ENCODE measurements around the gene MBD6.
A peak's percentile ranks its signal among the peaks of the same experiment; 100 is the strongest.
"Not testable (repeated sequence)": the region's sequence is repeated elsewhere in the genome, so short reads cannot be mapped to it uniquely, and the experiment has no call there.

Gene MBD6

DNA sequence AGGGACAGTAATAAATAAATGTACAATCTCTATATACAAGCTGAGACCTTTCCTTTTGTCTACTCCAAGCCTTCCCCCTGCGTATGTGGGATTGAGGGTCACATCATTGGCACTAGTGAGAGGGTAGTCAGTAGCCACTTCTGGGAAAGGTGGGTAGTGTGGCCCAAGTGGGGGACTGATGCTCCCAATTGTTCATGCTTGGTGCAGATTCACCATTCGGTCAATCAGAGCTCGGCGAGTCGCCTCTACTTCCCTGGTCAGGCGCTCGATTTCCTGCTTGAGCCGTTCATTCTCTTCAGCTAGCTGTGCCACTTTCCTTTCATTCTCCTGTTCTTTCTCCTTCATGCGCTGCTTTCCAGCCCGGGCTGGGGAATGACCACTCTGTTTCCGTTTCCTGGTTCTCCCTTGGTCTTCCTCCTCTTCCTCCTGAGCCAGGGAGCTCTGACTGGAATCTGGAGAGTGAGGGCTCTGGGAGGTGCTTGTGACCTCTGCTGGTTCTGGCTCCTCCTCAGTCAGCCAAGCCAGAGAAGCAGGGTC, 5.9 kb upstream of the MBD6 start:
- no peak for DNase-seq

DNA sequence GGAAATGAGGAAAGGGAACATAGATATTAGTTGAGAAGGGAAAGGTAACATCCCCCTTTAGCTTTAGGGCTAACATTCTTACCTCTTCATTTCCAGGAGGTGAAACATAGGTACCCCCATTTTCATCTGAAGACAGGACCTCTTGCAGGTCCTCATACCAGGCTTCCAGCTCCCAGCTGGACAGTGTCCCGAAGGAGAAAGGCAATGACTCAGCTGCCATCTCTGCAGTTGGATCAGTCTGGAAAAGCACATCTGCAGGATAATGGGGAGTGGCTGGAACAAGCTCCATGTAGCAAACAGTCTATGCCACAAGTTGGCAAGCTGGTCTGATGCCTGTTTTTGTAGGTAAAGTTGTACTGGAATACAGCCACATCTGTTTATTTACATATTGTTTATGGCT, 5.4 kb upstream of the MBD6 start:
- DNase-seq, result no peak

DNA sequence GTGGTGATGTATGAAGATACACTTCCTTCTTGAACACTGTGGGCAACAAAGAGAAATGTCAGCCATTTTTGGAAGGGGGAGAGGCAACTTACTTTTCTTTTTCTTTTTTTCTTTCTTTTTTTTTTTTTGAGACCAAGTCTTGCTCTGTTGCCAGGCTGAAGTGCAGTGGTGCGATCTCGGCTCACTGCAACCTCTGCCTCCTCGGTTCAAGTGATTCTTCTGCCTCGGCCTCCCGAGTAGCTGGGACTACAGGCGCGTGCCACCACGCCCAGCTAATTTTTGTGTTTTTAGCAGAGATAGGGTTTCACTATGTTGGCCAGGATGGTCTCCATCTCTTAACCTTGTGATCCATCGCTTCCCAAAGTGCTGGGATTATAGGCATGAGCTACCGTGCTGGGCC, 4.9 kb upstream of the MBD6 start:
- not testable (repeated sequence) for DNase-seq

DNA sequence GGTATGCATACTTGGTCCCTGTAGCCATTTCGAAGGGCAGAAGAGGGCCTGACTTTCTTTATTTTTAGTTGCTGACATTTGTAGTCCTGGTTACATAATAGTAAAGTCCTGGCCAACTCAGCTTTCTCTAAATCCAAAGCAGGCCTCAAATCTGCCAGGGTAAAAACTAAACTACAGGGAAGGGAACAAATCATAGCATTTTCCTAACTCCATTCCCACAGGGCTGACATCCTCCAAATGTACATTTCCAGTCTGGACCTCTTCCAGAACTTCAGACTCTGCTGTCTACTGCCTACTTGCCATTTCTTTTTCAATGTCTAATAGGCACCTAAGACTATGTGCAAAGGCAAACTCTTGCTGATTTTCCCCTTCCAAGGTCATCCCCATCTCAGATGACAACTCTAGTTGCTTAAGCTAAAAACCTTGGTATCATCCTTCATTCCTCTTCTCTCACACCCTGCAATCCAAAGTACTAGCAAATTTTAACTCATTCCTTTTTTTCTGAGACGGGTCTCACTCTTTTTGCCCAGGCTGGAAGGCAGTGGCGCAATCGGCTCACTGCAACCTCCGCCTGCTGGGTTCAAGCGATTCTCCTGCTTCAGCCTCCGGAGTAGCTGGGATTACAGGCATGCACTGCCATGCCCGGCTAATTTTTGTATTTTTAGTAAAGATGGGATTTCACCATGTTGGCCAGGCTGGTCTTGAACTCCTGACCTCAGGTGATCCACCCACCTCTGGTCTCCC, 4.3 kb upstream of the MBD6 start:
- no peak for DNase-seq

DNA sequence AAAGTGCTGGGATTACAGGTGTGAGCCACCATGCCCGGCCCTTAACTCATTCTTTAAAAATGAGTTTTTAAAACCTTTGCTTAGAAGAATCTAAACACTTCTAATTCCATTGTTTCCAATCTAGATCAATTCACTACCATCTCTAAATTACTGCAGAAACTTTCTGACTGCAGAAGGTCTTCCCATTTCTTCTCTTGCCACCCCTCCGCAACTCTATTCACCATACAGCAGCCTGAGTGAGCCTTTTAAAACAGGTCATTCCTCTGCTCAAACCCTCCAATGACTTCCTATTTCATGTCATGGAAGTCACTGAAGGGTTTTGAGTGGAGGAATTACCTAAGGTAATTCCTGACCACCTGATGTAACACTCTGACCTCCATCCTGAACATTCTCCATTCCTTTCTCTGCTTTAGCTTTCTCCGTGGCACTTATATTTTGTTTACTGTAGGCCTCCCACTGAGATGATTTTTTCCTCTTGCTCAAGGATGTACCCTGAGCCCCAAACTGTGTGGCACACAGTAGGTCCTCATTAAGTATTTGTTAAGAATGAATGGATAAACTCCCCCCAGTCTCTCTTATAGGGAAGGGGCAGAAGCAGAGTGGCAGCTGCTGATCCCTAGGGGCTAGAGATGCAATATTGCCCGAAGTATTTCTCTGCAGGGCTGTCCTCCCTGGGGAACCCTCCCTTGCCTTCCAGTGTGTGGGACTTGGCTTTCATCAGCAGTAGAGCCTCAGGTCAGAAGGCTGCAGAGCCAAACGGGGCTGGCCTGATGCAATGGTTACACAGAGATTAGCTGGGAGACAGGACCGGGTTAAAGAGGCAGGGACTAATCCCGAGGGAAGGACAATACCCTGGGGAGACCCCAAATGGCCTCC, 3.5 kb upstream of the MBD6 start:
- DNase-seq, result no peak

DNA sequence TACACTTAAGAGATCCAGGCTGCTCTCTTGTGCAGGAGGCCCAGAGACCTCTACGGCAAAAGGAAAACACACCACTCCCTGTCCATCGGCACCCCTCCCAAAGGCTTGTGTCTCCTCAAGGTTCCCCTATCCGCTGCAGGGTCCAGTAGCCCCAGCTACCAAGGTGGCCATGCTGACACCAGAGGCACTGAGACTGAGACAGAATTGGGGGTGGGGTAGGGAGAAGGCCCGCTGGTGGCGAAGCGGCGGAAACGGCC, 2.9 kb upstream of the MBD6 start:
- no peak for DNase-seq

DNA sequence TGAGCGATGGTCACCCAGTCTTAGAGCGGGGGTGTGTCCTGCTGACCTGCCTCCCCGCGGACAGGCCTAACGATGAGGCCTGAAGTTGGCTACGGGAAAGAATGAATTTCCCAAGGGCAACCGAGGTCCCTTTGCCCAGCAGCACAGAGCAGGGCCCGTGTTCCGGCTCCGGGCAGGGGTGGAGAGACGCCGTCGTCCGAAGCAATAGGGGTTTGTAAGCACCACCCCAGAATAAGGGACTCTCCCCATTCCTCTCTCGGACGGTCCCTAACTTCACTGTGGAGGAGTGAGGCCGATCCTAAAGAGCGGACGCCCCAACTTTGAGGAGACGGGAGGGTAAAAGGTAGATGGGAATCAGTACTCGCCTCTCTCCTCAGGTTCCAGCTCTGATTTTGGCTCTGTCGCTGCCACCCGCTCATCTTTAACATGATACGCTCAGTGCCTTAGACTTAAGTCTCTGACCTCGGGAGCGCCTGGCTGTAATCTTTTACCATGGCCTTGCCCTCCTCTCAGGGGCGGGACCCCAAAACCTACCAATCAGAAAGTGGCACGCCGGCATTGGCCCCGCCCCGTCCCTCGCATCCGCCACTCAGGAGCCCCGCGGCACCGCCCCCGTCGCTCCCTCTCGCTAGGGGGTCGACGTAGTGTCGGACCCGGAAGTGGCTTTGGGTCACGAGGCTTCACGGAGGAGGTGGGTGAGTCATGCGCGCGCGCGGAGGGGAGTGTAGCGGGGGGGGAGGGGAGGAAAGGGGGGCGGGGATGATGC, 2.4 kb upstream of the MBD6 start, which contains the start of gene DDIT3:
DDIT3 (minus strand) TSS at position 462 of the 766 bp plus-strand sequence. CDS start 3,108 bp downstream, outside the sequence.
- peak; percentile 99 for DNase-seq

DNA sequence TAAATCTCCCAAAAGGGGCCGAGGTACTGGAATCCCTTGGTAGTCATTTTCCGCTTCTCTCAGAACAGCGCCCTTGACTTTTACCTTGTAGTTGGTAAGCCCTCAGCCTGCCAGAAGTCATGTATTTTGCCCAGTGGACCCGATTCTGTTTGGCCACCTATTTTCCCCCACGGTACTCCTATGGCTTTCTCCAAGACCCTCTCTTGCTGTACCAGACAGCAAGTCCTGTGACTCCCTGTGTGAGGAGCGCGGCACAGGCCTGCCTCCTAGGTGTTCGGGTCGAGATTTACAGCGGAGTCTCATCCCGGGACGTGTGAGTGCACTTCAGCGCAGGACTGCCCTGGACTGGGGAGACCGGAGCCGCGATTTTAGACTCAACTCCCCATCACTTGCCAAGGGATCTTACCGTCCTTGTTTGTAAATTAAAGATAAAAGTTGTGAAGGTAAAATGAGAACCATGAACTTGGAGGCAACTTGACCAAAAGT, 1.1 kb upstream of the MBD6 start:
- DNase-seq, result peak; percentile 33

DNA sequence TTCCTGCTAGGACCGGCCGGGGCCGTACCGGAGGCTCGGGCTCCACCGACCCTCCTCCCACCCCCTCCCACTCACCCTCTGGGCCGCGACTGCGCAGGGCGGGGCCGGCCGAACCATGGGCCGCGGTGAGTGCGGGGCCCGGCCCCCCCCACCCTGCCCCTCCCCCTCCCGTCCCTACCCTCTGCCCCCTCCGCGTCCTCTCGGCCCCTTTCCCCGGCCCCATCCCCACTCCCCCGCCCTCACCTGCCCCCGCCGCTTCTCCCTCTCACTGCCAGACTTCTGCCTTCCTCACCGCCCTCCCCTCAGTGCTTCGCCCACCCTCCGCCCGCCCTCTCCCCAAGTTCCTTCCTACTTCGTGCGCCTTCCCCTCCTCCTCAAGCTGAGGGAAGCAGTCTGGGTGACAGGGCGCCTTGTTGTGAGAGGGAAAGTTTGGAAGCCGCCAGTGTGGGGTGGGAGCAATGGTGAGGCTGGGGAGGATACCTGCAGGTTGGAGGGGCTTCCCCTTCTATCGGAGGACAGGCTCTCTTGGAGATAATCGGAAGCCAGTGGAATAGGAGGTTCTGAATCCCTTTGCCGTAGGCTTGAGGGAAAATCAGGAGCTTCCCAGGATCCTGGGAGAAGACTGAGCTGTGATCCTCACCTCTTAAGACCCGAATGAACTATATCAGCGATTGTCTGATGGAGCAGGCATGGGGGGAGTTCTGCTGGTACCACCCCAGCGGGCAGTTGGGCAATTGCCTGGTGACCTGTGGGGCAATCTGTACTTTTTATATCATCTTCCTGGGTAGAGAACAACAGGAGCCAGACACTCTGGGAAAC, 472 bp downstream of the MBD6 start:
- no peak for DNase-seq

DNA sequence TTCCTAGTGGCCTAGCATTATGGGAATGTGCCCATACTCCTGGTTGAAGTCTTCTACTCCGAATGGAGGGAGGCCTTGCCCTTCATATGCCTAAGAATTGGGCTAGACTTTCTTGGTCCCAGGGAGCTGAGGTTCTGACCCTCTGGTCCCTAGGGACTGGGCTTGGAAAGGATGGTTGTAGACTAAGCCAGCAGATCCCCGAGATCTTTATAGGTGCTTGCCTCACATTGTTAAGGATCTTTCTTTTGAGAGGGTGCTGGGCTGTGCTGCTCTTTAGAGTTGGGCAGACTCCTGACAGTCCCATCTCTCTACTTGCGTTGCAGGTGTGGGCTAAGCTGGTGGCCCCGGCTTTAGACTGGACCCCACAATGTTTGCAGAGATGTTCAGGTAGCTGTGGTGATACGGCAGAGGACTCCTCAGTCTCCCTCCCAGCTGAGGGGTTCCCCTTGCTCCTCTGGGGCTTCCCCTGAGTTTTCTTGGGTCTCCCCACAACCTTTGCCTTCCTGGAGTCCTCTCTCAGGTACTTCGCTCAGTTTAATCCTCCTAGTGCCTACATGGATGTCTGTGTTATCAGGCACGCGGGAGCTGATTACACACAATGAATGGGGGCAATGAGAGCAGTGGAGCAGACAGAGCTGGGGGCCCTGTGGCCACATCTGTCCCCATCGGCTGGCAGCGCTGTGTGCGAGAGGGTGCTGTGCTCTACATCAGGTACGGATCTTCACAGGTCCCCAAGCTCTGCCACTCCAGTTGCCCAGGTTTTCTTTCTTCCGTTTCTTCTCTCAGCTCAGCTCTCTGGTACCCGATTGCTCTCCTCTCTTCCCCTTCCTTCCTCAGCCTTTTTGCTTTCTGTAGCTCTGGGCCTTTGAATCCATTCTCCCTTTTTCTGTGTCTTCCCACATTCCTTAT, 1.3 kb downstream of the MBD6 start:
- no peak for DNase-seq

DNA sequence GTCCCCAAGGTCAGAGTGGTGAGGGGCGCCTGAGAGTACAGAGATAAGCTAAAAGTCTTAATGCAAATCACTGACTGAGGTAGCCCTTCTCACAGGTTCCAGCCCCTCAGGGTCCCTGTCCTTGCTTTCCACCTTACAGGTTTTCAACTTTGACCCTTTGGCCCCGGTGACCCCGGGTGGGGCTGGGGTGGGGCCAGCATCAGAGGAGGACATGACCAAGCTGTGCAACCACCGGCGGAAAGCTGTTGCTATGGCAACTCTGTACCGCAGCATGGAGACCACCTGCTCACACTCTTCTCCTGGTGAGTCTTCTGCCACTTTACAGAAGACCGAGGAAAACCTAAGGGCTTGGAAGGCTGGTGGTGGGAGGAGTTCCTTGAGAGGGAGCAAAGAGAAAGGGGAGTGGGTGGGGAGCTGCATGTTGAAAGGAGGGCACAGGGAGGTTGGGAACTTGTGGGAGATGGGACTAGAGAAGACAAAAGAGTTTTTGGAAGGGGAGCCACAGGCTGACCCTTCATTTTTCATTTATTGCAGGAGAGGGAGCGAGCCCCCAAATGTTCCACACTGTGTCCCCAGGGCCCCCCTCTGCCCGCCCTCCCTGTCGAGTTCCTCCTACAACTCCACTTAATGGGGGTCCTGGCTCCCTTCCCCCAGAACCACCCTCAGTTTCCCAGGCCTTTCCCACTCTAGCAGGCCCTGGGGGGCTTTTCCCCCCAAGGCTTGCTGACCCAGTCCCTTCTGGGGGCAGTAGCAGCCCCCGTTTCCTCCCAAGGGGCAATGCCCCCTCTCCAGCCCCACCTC, 2.4 kb downstream of the MBD6 start:
- no peak for DNase-seq

DNA sequence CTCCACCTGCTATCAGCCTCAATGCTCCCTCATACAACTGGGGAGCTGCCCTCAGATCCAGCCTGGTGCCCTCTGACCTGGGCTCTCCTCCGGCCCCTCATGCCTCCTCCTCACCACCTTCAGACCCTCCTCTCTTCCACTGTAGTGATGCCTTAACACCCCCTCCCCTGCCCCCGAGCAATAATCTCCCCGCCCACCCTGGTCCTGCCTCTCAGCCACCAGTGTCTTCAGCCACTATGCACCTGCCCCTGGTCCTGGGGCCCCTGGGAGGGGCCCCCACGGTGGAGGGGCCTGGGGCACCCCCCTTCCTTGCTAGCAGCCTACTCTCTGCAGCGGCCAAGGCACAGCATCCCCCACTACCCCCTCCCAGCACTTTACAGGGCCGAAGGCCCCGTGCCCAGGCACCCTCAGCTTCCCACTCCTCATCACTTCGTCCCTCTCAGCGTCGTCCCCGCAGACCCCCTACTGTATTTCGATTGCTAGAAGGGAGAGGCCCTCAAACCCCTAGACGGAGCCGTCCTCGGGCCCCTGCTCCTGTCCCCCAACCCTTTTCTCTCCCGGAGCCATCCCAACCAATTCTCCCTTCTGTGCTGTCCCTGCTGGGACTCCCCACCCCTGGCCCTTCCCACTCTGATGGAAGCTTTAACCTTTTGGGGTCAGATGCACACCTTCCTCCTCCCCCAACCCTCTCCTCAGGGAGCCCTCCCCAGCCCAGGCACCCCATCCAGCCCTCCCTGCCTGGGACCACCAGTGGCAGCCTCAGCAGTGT, 3.2 kb downstream of the MBD6 start:
- DNase-seq, result no peak

DNA sequence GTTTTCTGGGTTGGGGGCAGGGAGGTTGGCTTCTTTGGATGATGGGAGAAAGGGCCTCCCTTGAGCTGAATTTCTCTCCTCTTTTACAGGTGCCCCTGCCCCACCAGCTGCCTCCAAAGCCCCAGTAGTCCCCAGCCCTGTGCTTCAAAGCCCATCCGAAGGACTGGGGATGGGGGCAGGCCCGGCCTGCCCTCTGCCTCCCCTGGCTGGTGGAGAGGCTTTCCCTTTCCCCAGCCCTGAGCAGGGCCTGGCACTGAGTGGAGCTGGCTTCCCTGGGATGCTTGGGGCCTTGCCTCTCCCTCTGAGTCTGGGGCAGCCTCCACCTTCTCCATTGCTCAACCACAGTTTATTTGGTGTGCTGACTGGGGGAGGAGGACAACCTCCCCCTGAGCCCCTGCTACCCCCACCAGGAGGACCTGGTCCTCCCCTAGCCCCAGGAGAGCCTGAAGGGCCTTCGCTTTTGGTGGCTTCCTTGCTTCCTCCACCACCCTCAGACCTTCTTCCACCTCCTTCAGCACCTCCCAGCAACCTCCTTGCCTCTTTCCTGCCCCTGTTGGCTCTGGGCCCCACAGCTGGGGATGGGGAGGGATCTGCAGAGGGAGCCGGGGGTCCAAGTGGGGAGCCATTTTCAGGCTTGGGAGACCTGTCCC, 4.0 kb downstream of the MBD6 start:
- no peak for DNase-seq

DNA sequence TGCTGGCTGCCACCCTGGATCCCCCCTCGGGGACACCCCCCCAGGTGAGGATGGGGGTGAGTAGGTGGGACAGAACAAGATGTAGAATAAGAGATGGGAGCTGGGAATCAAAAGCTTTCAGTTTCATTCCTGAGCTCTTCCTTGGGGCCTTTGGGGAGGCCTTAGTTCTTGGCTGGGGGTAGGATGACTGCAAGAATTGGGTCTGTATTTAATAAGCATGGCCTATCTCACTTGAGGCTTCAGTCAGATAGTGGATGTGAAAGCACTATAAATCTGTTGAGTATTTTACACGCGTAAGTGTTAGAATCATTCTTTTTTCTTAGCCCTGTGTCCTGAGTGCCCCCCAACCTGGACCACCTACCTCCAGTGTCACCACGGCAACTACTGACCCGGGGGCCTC, 4.6 kb downstream of the MBD6 start:
- no peak for DNase-seq

DNA sequence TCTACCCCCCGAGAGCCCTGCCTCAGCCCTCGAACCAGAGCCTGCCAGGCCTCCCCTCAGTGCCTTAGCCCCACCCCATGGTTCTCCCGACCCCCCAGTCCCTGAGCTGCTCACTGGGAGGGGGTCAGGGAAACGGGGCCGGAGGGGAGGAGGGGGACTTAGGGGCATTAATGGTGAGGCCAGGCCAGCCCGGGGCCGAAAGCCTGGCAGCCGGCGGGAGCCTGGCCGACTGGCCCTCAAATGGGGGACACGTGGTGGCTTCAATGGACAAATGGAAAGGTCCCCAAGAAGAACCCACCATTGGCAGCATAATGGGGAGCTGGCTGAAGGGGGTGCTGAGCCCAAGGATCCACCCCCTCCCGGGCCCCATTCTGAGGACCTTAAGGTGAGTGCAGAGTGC, 5.6 kb downstream of the MBD6 start:
- DNase-seq, result no peak

DNA sequence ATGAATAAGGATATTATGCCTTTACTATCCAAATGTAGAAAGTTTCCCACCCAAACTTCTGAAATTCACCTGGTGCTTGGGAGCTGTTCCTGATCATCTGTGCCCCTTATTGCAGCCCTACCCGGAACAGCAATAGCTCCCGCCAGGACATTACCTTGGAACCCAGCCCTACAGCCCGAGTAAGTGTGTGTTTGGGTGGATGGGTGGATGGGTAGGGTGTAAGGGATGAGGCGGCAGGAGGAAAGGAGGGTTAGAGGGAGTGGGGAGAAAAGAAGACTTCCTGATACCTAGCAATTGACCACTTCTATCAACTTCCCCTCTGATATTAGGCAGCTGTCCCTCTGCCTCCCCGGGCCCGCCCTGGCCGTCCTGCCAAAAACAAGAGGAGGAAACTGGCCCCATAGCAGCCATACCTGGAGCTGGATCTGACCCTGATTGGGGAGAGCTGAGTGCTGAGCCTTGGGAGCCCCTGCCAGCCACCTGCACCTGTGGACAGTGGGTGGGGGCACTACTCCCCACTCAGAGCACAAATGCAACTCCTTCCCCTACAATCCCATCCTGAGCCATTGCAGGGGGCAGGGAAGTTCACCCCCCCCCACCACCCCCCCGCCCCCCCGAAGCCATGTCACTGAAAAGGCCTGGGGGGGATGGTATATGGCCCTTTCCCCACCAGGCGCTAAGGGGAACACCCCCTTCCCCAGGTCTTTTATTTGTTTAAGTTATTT, 6.4 kb downstream of the MBD6 start:
- DNase-seq, result no peak

DNA sequence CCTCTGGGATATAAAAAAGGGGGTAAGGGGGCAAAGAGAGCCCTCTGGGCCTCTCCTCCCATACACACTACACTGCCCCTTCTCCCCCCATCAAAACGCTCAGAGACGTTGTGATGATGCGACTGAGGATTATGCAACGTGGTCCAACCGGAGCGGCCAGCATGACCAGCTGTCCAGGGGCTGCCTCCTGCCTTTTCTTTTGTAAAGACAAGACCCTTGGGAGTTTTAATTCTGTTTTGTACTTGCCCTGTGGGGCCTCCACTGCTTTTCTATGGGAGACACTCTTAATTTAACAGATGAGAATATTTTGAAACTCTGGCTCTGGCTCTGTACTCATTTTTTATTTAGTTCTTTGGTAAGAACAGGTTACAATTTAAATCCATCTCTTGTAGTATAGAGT, 7.2 kb downstream of the MBD6 start:
- DNase-seq, result no peak

DNA sequence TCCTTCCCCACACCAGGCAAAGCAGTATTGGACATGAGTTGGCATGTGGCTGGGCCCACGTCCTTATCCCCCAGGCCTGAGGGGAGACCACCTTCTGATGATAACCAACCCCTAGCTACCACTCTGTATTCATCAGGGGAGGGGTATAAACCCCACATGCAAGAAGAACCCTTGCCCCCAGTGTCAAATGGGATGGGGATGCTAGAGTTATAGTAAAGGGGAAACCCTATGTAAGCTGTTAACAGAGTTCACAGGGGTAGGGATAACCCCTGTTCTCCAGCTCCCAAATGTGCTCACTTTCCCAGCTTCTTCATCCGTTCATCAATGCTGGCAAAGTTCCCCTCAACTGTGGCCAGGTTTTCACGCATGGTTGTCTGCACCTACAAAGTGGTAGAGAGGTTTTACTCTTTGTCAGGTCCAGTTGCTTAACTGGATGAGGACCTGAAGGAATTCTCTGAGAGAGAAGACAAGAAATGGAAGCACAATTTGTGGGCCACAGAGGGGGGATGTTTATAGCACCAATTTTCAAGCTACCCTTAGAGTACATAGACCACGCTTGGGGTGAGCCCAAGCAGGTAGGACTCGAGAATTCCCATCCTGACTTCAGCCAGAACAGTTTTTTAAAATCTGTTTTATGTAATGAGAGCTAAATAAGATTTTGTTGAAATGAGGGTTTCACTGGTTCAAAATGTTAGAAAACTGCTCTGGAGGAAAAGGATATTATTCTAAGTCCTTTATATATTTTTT, 7.9 kb downstream of the MBD6 start:
- DNase-seq, result no peak

Measured in NCI-H510A (cell line).